Fibroblast of peridontal ligament (primary cell): ENCODE measurements around the gene F7.
"Not testable (repeated sequence)": the region's sequence is repeated elsewhere in the genome, so short reads cannot be mapped to it uniquely, and the experiment has no call there.

ENCODE experiments used
- DNase-seq: peaks from one replicate; pipeline ENCODE4 v3.0.0-alpha.2; 2010; ENCODE audit errors: extremely low read depth

F7 gene

GRCh38 chr13:113102302-113102701 lies 3.3 kb upstream of the F7 start:
- not testable (repeated sequence) for DNase-seq

- DNase-seq = no peak
These were observed 2.9 kb upstream of the F7 start for GRCh38 chr13:113102727-113103126.

- DNase-seq = no peak
These were observed 1.9 kb upstream of the F7 start for GRCh38 chr13:113103646-113104045.

- DNase-seq = no peak
These were observed 396 bp downstream of the F7 start for GRCh38 chr13:113105921-113106452.

GRCh38 chr13:113106711-113107351 lies 1.2 kb downstream of the F7 start:
- no peak for DNase-seq

- not testable (repeated sequence) for DNase-seq
These were observed 2.9 kb downstream of the F7 start for GRCh38 chr13:113108521-113108920.

GRCh38 chr13:113109151-113110047 lies 3.8 kb downstream of the F7 start:
- DNase-seq = no peak

GRCh38 chr13:113110048-113110851 lies 4.7 kb downstream of the F7 start:
- DNase-seq = no peak

GRCh38 chr13:113110852-113111315 lies 5.3 kb downstream of the F7 start:
- no peak for DNase-seq

- DNase-seq = not testable (repeated sequence)
These were observed 6.2 kb downstream of the F7 start for GRCh38 chr13:113111821-113112220.

- DNase-seq = not testable (repeated sequence)
These were observed 6.9 kb downstream of the F7 start for GRCh38 chr13:113112475-113112874.

GRCh38 chr13:113112893-113113845 lies 7.6 kb downstream of the F7 start:
- DNase-seq = no peak

GRCh38 chr13:113113846-113114271 lies 8.3 kb downstream of the F7 start:
- DNase-seq = no peak

- no peak for DNase-seq
These were observed 9.1 kb downstream of the F7 start for GRCh38 chr13:113114511-113115362.

GRCh38 chr13:113115363-113116205 lies 10.0 kb downstream of the F7 start:
- DNase-seq = no peak

- no peak for DNase-seq
These were observed 10.7 kb downstream of the F7 start for GRCh38 chr13:113116206-113116800.

GRCh38 chr13:113116871-113117271 lies 11.3 kb downstream of the F7 start:
- DNase-seq = no peak

GRCh38 chr13:113117335-113117872 lies 11.8 kb downstream of the F7 start:
- no peak for DNase-seq
